GM13976 (cell line): ENCODE data around the gene TAS1R2.

ENCODE experiments used
- DNase-seq: peaks from one replicate; pipeline ENCODE4 v3.0.0; 2012; ENCODE audit warnings: low spot score
- in situ Hi-C: fragments of 300-500 bp; cut with MboI; formaldehyde crosslinking; loops from one replicate; pipeline ENCODE4 v1.12.0; 2022; ENCODE audit warnings: low sequenced_read_pairs, mixed read lengths, inconsistent platforms; ENCODE audit not compliant: unreplicated experiment
- TF ChIP-seq, protein P1 (sequence below): IDR thresholded peaks from 2 replicates; pipeline ENCODE4 v1.5.1; 2012; ENCODE audit warnings: borderline replicate concordance, mild to moderate bottlenecking; ENCODE audit not compliant: insufficient read depth; ENCODE audit errors: extremely low read depth, missing control alignments, control extremely low read depth

The TAS1R2 gene

DNA sequence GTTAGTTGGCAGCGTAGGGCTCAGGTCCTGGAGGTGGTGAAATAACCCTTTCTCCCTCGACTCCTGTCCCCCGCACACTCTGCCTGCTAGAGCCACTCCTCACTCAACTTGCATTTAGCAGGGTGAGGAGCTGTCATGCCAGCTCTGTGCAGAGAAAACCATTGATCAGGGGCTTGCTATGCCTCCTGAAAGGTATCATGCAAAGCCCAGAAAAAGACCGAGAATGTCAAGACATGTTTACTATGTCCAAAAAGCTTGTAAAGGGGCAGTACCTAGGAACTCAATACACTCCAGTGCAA lies 24.9 kb upstream of the TAS1R2 start:
- no peak for DNase-seq
- in situ Hi-C loops = no loop called here
- TF ChIP-seq, protein P1, sequence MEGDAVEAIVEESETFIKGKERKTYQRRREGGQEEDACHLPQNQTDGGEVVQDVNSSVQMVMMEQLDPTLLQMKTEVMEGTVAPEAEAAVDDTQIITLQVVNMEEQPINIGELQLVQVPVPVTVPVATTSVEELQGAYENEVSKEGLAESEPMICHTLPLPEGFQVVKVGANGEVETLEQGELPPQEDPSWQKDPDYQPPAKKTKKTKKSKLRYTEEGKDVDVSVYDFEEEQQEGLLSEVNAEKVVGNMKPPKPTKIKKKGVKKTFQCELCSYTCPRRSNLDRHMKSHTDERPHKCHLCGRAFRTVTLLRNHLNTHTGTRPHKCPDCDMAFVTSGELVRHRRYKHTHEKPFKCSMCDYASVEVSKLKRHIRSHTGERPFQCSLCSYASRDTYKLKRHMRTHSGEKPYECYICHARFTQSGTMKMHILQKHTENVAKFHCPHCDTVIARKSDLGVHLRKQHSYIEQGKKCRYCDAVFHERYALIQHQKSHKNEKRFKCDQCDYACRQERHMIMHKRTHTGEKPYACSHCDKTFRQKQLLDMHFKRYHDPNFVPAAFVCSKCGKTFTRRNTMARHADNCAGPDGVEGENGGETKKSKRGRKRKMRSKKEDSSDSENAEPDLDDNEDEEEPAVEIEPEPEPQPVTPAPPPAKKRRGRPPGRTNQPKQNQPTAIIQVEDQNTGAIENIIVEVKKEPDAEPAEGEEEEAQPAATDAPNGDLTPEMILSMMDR = no peak

DNA sequence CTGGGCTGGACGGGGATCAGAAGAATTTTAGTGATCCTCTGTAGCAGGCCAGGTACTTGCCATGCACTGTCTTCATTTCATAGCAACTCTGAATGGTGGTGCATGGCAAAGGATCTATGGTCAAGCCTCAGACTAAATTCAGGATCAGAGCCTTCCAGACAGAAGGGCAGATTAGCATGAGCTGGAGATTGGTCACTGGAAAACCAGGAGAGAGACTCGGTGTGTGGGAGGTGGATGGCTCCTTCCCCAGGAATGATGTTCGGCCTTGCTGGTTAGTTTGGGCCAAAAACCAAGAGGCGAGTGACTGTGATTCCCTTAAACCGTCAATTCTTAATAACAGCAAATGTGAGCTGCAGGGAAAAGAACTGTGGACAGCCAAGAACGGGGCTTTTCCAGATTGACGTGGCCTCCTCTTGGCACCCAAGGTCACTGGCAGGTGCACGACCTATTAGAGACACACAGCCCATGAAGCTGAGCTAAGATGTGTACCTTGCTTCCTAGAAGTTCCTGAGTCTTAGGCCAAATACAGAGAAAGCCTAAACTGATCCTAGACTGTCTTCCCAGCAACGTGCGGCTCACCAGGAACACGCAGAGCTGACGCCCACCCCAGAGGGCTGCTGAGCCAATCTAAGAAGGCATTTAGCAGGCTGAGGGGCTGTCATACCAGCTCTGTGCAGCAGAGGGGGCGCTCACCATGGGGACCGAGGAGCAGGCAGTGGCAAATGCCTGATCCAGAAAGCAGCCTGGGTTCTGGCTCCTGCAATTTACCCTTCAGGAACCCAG lies 24.4 kb upstream of the TAS1R2 start:
- DNase-seq = peak; percentile 82
- in situ Hi-C loops = no loop called here
- TF ChIP-seq, protein P1 = peak; percentile 87

DNA sequence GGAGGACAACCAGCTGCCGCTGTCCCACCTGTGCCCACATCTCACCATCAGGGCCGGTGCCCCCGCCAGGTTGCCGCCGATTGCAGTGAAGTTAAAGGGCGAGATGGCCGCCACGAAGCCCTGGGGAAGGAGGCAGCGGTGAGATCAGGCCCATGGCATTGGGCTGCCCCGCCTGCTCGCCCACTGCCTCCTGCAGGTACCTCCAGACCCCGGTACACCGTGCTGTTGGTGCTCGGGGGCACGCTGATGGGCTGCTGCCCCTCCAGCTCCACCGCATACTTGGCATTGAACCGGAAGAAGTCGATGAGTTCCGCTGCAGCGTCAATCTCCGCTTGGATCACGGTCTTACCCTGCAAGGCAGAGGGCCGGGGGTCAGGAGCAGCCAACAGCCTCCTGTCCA lies 23.6 kb upstream of the TAS1R2 start:
- DNase-seq = no peak
- in situ Hi-C loops = no loop called here
- TF ChIP-seq, protein P1 = no peak

DNA sequence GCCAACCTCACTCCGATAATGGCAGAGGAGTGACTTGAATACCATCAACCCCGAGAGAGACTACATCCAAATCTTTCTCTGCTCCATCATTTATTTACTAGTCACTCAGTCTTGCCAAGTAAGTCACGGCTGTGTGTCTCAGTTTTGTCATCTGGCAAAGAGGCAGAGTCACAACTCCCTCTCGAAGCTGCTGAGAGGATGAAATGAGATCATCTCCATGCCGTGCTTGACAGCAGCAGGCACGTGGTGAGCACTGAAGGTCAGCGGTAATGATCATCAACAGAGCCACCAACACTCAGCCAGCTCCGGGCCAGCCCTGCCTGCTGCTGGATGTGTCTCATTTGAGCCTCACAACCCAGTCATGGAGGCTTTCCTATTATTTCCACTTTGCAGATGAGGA lies 23.0 kb upstream of the TAS1R2 start:
- TF ChIP-seq, protein P1 = no peak
- in situ Hi-C loops = no loop called here
- no peak for DNase-seq

DNA sequence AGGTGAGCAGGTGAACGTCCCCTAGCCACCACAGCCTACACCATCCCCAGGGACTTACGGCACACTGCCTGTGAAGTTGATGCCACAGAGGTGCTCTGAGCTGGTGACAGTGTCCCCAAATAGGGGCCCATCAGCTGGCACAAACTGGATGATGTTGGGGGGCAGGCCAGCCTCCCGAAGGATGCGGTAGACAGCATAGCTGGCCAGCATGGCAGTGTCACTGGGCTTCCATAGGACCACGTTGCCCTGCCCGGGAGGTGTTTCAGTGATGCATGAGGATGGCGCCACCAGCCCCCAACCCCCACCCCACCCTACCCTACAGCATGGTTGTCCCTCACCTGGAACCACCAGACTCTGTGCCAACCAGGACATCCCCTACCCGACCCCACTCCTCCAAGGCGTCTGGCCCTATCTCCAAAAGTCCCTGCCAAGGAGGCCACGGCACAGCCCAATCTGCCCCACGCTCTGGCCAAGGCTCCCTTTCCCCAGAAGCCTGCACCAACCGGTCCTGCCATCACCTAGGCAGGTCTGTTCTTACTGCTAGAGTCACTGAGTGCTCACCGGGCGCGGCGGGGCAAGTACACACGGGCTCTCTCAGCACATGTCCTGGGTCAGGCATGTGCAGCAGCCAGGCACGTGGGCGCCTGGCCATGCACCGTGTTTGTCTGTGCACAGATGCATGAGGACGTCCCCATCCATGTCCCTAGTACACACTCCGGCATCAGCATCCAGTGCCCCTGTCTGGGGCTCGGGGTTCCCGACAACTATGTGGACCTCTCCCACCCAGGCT lies 22.4 kb upstream of the TAS1R2 start:
- in situ Hi-C loops = no loop called here

DNA sequence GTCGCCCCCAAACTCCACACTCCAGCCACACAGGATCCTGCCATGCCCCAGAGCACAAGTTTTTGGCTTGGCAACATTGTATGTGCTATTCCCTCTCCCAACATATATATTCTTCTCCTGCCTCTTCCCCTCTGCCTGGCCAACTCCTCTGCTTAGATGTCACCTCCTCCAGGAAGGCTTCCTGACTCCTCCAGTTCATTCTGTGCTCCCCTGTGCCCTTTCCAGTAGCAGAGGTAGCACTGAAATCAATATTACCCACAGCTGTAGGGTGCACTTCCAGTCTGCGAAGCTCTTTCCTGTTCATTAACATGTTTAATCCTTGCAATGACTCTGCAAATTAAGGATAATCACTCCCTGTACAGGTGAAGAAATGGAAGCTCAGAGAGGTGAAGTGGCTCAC lies 21.7 kb upstream of the TAS1R2 start:
- in situ Hi-C loops = no loop called here
- TF ChIP-seq, protein P1 = no peak

More for the DNA sequence above, 22.4 kb upstream of the TAS1R2 start:
- TF ChIP-seq, protein P1 = no peak
- no peak for DNase-seq

More for the DNA sequence above, 21.7 kb upstream of the TAS1R2 start:
- no peak for DNase-seq
